HG02678 (cell line): Measurements from ENCODE around the gene TIMMDC1.
"Not testable (repeated sequence)": the region's sequence is repeated elsewhere in the genome, so short reads cannot be mapped to it uniquely, and the experiment has no call there.

ENCODE experiments used
- ATAC-seq: cut with Tn5 transposase; IDR thresholded peaks from one replicate; pipeline ENCODE4 v1.9.1; 2021; ENCODE audit warnings: mild to moderate bottlenecking, moderate library complexity; ENCODE audit not compliant: unreplicated experiment

The TIMMDC1 gene

GRCh38 chr3:119553823-119554415, 55.6 kb downstream of the TIMMDC1 start:
- no peak for ATAC-seq

DNA sequence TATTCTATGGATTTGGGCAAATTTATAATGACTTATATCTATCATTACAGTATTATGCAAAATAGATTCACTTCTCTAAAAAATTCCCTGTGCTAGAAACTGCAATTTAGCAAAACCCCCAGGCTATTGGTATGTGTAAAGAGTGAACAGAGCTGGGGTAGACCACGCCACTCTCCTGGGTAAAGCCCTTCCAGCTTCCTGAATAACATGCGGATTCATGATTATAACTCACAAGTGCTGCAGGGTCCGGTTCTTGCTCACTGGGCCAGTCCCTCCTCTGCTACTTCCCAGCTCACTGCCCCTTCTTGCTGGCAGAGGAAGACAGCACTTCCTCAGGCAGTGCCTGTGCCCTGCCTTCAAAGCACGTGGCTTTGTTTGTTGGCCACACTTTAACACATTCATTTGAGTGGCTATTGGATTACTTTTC, 57.0 kb downstream of the TIMMDC1 start:
- ATAC-seq, result no peak

DNA sequence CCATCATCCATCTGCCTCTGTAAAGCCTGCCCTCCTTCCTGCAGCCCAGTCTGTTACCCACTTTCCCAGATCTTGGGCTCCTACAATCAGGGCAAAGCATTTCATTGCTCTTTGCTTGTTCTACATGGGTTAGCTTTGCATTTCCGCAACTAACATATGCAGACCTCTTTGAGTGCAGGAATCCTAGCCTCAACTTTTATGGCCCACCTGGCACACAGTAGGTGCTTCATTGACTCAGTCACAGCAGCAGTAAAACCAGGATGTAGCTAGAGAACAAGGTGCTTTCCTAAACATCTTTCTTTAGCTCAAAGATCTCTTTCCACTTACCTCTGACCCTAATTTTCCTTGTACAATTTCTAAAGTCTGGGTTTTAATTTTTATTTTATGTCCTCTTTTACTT, 57.6 kb downstream of the TIMMDC1 start:
- ATAC-seq, result no peak

- ATAC-seq, result no peak
Observed at GRCh38 chr3:119557192-119557876, 59.0 kb downstream of the TIMMDC1 start.

DNA sequence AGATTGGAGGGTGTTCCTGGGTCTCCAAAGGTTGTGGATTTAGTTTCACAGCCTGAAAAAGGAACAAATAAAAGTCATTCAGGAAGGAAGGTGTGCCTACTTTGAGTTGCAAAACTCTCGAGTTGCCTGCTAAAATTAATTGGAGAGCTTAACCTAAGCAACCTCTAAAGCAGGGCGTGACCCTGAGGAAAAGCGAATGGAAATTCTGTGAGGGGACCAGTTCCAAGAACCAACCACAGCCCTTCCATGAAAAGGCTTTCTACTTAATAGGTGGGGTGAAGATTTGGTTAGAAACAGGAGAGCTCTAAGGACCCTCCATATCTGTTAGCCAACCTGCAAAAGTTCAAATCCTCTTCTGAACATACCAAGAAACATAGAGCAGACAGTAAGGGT, 59.5 kb downstream of the TIMMDC1 start:
- no peak for ATAC-seq

DNA sequence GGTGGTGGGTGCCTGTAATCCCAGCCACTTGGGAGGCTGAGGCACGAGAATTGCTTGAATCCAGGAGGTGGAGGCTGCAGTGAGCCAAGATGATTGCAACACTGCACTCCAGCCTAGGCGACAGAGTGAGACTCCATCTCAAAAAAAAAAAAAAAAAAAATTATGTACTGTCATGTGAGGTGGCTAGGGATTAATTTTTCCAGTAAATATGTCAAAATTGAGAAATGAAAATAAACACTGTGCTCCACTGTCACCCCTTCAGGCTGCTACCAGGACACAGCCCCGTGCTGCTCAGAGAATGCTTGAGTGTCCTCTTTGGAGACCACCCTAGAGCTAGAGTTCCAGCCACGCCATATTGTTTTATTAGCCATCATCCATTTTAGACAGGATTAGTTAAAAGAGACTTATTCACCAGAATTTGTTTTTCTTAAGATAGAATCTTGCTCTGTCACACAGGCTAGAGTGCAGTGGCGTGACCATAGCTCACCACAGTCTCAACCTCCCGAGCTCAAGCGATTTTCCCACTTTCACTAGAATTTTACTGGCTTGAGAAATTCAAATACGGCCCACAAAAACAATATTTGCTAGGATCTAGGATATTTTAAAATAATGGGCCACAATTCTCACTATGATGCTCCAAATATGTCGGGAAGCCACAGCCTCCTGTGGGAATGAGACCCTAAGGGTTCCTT, 60.4 kb downstream of the TIMMDC1 start:
- ATAC-seq, result no peak

- peak; percentile 62 for ATAC-seq
Observed at GRCh38 chr3:119559441-119559963, 61.2 kb downstream of the TIMMDC1 start, which contains the start of gene CD80. CD80 (minus strand) TSS chr3:119559614; CDS start chr3:119557728, 1,886 bp downstream.

DNA sequence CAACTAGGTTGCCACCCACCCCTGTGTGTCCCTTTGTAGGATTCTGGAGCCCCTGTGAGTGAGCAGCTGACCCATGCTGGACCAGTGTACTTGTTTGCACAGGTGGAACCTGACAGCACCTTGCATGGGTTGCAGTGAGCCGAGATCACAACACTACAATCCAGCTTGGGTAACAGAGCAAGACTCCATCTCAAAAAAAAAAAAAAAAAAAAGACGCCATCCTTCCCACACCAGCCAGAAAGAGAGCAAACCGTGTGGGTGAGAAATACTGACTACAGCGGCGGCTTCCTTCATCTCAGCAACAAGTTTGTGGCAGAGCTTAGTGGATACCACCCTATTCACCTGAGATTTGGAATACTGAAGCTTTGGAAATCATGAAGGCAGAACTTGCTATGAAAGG, 61.8 kb downstream of the TIMMDC1 start:
- ATAC-seq, result no peak

- ATAC-seq, result peak; percentile 72
Observed at GRCh38 chr3:119562307-119562961, 64.1 kb downstream of the TIMMDC1 start.

GRCh38 chr3:119563334-119563733, 65.0 kb downstream of the TIMMDC1 start:
- not testable (repeated sequence) for ATAC-seq

GRCh38 chr3:119569156-119569555, 70.8 kb downstream of the TIMMDC1 start:
- ATAC-seq, result no peak

- ATAC-seq, result peak; percentile 56
Observed at GRCh38 chr3:119570229-119570628, 71.9 kb downstream of the TIMMDC1 start.

DNA sequence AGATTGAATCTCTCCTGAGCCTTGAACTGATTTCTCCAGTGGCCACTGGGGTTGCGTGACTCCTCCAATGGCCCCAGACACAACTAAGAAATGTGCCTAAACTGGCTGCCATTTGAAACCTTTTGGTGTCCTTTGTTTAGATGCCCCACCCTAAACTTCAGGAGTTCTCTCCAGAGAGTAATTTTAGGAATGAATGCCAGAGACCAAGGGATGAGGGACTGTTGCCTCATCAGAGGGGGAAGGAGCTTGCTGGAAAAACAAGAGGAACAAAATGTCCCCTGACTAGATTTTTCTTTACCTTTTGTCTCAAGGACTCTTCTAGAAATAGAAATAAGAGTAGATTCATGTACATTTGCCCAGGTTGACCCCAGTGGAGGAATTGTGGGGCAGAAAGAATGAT, 72.9 kb downstream of the TIMMDC1 start:
- ATAC-seq, result no peak

- ATAC-seq, result no peak
Observed at GRCh38 chr3:119571688-119572087, 73.3 kb downstream of the TIMMDC1 start.
